Mucosa of descending colon (tissue), 3 donors: ENCODE measurements around the gene MDH1B. TPM values are rescaled to one million over a fixed set of nuclear protein-coding genes. Genes with fewer than 3 reads are reported as not detected.

ENCODE experiments used
- ATAC-seq: fragments of 200-7000 bp; cut with Tn5 transposase; one replicate; pipeline ENCODE4 v1.9.1; 2020; ENCODE audit warnings: mild to moderate bottlenecking, moderate library complexity
- DNase-seq, 3 donors: peaks; one replicate each; pipeline ENCODE4 v3.0.0-alpha.2; 2020
- H3K36me3 ChIP-seq: fragments of 200-600 bp; one replicate; pipeline ENCODE4 v1.8.0; 2021; ENCODE audit warnings: low read depth, mild to moderate bottlenecking
- H3K4me1 ChIP-seq: fragments of 200-600 bp; one replicate; pipeline ENCODE4 v1.8.0; 2021; ENCODE audit warnings: low read depth, mild to moderate bottlenecking
- H3K4me3 ChIP-seq: fragments of 200-600 bp; one replicate; pipeline ENCODE4 v1.8.0; 2021; ENCODE audit warnings: mild to moderate bottlenecking
- H3K9me3 ChIP-seq: fragments of 200-600 bp; one replicate; pipeline ENCODE4 v1.8.0; 2021; ENCODE audit warnings: mild to moderate bottlenecking
- intact Hi-C, 2 donors: fragments of 100-400 bp; cut with DNase I in 1 of 2; cut with micrococcal nuclease in 1 of 2; formaldehyde crosslinking; loops; one replicate each; pipeline versions ENCODE4 v1.11.0 to v1.11.1; 2022; cut with DNase I, micrococcal nuclease
- total RNA-seq, 3 donors: library from RNA; stranded (reverse); fragmentation: NEBNext Ultra II Directional in 2 of 3; extraction: Animal tissue kit (Norgen Biotek cat#: 25700) in 2 of 3; gene quantifications; one replicate each; pipeline versions ENCODE4 v1.2.1 to v1.2.4, GENCODE V29; 2021 to 2023
- TF ChIP-seq, protein P1 (sequence below): fragments of 200-600 bp; IDR thresholded peaks from one replicate; pipeline ENCODE4 v1.8.0; 2022; ENCODE audit warnings: antibody characterized with exemption, mild to moderate bottlenecking
- donor health status: DM: no; HTN: no; CAD: no; lungs with moderate emphysema.
- donor health status: DM: no; HTN: no; CAD: no.
- donor health status: DM: no; HTN: yes; CAD: no.

The MDH1B gene
- total RNA-seq, 3 donors from 2014 or later, result 0.26 to 0.60 (median 0.34) TPM

GRCh38 chr2:206780671-206781070, 15.5 kb upstream of the MDH1B start:
- no peak for ATAC-seq
- no peak overlapping the region for H3K4me3 ChIP-seq
- intact Hi-C loops, result loop anchor here in 1 of 2 donors (2.0 kb wide), 1 partner anchor 88 kb away; no protein-coding TSS in a partner anchor
- peaks cover 13% of the 10 kb centered on the region for H3K9me3 ChIP-seq
- TF ChIP-seq, protein P1, sequence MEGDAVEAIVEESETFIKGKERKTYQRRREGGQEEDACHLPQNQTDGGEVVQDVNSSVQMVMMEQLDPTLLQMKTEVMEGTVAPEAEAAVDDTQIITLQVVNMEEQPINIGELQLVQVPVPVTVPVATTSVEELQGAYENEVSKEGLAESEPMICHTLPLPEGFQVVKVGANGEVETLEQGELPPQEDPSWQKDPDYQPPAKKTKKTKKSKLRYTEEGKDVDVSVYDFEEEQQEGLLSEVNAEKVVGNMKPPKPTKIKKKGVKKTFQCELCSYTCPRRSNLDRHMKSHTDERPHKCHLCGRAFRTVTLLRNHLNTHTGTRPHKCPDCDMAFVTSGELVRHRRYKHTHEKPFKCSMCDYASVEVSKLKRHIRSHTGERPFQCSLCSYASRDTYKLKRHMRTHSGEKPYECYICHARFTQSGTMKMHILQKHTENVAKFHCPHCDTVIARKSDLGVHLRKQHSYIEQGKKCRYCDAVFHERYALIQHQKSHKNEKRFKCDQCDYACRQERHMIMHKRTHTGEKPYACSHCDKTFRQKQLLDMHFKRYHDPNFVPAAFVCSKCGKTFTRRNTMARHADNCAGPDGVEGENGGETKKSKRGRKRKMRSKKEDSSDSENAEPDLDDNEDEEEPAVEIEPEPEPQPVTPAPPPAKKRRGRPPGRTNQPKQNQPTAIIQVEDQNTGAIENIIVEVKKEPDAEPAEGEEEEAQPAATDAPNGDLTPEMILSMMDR, result no peak
- no peaks in the 10 kb centered on the region for H3K4me1 ChIP-seq
- DNase-seq, result no peak
- no peaks in the 10 kb centered on the region for H3K36me3 ChIP-seq

- no peak for DNase-seq
- no peak overlapping the region for H3K4me3 ChIP-seq
- TF ChIP-seq, protein P1, result no peak
- peaks cover 13% of the 10 kb centered on the region for H3K9me3 ChIP-seq
- no peak for ATAC-seq
- peaks cover 8% of the 10 kb centered on the region for H3K36me3 ChIP-seq
- no peaks in the 10 kb centered on the region for H3K4me1 ChIP-seq
- intact Hi-C loops, result no loop called here
Observed at GRCh38 chr2:206776432-206776831, 11.3 kb upstream of the MDH1B start.

DNA sequence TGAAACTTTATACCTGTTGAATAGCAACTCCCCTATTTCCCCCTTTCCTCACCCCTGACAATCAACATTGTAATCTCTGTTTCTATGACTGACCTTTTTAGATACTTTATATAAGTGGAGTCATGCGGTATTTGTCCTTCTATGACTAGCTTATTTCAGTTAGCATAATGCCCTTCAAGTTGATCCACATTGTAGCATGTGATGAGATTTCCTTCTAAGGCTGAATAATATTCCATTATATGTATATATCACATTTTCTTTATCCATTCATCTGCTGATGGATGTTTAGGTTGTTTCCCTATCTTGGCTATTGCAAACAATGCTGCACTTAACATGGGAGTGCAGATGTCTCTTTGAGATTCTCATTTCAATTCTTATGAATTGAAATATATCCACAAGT, 9.7 kb upstream of the MDH1B start:
- peaks cover 10% of the 10 kb centered on the region for H3K9me3 ChIP-seq
- TF ChIP-seq, protein P1, result no peak
- H3K4me3 ChIP-seq, result no peak overlapping the region
- DNase-seq (no peak), ATAC-seq (no peak)
- intact Hi-C loops, result no loop called here
- no peaks in the 10 kb centered on the region for H3K4me1 ChIP-seq
- peaks cover 8% of the 10 kb centered on the region for H3K36me3 ChIP-seq

DNA sequence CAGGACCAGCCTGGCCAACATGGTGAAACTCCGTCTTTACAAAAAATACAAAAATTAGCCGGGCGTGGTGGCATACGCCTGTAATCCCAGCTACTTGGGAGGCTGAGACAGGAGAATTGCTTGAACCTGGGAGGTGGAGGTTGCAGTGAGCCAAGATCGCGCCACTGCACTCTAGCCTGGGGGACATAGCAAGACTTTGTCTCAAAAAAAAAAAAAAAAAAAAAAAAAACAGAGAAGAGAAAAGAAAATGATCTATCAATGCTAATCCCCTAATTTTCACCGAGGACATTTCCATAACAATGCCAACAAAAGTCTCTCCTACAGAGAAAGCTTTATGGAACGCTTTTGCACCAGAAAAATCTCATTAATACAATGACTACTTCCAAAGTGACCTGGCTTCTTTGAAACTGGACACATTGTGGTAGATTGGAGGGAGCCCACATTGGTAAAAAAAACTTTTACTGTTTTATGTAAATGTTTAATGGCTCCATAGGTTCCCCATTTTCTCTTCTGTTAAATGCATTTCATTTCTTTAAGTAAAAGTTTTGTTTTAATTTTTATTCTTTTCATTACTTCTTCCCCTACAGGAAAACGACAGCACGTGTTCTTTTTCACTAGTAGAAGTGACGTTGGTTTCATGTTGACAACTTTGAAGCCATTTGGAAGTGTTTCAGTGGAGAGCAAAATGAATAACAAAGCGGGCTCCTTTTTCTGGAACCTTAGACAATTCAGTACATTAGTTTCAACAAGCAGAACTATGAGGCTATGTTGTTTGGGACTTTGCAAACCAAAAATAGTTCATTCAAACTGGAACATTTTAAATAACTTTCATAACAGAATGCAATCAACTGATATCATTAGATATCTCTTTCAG, 1.2 kb upstream of the MDH1B start:
- peaks cover 10% of the 10 kb centered on the region for H3K4me1 ChIP-seq
- H3K4me3 ChIP-seq, result peak overlapping the region; percentile 64
- no peaks in the 10 kb centered on the region for H3K36me3 ChIP-seq
- ATAC-seq (no peak), DNase-seq (no peak)
- no peaks in the 10 kb centered on the region for H3K9me3 ChIP-seq
- TF ChIP-seq, protein P1, result no peak
- intact Hi-C loops, result no loop called here

GRCh38 chr2:206764673-206765241, 371 bp downstream of the MDH1B start:
- intact Hi-C loops, result no loop called here
- TF ChIP-seq, protein P1, result no peak
- peak overlapping the region; percentile 64 for H3K4me3 ChIP-seq
- DNase-seq (no peak), ATAC-seq (no peak)
- no peaks in the 10 kb centered on the region for H3K36me3 ChIP-seq
- no peaks in the 10 kb centered on the region for H3K9me3 ChIP-seq
- peaks cover 10% of the 10 kb centered on the region for H3K4me1 ChIP-seq
